DOHH2 (cell line): Measurements from ENCODE around the gene GLI3.

ENCODE experiments used
- H3F3A ChIP-seq: fragments of 200-600 bp; sonication (generic), shearing (Covaris generic); 2 replicates; pipeline ENCODE4 v1.6.0; 2016; ENCODE audit warnings: antibody characterized with exemption, mild to moderate bottlenecking; ENCODE audit not compliant: control insufficient read depth, insufficient read depth
- H3K27ac ChIP-seq: fragments of 200-600 bp; sonication (generic); 2 replicates; pipeline ENCODE4 v1.5.1; 2014; ENCODE audit warnings: low read depth, mild to moderate bottlenecking, low read length, moderate library complexity
- H3K27me3 ChIP-seq: fragments of 200-600 bp; sonication (generic); 2 replicates; pipeline ENCODE4 v1.6.1; 2014; ENCODE audit warnings: mild to moderate bottlenecking, low read length, mixed read lengths; ENCODE audit not compliant: control insufficient read depth
- H3K36me3 ChIP-seq: fragments of 200-600 bp; sonication (generic); 2 replicates; pipeline ENCODE4 v1.6.1; 2014; ENCODE audit warnings: mild to moderate bottlenecking, low read length, moderate library complexity, mixed read lengths; ENCODE audit not compliant: control insufficient read depth
- H3K4me1 ChIP-seq: fragments of 200-600 bp; sonication (generic); 2 replicates; pipeline ENCODE4 v1.6.1; 2014; ENCODE audit warnings: mild to moderate bottlenecking, low read length, mixed read lengths; ENCODE audit not compliant: control insufficient read depth
- H3K4me2 ChIP-seq: fragments of 200-600 bp; sonication (generic); 2 replicates; pipeline ENCODE4 v1.6.0; 2014; ENCODE audit warnings: mild to moderate bottlenecking, low read length, moderate library complexity
- H3K4me3 ChIP-seq: fragments of 200-600 bp; sonication (generic); 2 replicates; pipeline ENCODE4 v1.5.1; 2014; ENCODE audit warnings: mild to moderate bottlenecking, low read length, mixed read lengths
- H3K79me2 ChIP-seq: fragments of 200-600 bp; sonication (generic); 2 replicates; pipeline ENCODE4 v1.6.1; 2014; ENCODE audit warnings: mild to moderate bottlenecking, low read length, mixed read lengths; ENCODE audit not compliant: control insufficient read depth
- H3K9me2 ChIP-seq: fragments of 200-600 bp; sonication (generic); replicated peaks from 2 replicates; pipeline ENCODE4 v1.6.1; 2014; ENCODE audit warnings: mild to moderate bottlenecking, low read length, mixed read lengths; ENCODE audit not compliant: control insufficient read depth
- H3K9me3 ChIP-seq: fragments of 200-600 bp; sonication (generic); 2 replicates; pipeline ENCODE4 v1.6.1; 2014; ENCODE audit warnings: antibody characterized with exemption, low read length, mixed read lengths; ENCODE audit not compliant: control insufficient read depth, insufficient read depth
- H4K20me1 ChIP-seq: fragments of 200-600 bp; sonication (generic); 2 replicates; pipeline ENCODE4 v1.6.0; 2014; ENCODE audit warnings: low read depth, mild to moderate bottlenecking, antibody characterized with exemption, low read length, moderate library complexity; ENCODE audit not compliant: control insufficient read depth, insufficient read depth
- CTCF ChIP-seq: fragments of 200-600 bp; sonication (generic); IDR thresholded peaks from one replicate; pipeline ENCODE4 v1.5.1; 2014; ENCODE audit warnings: antibody characterized with exemption, mild to moderate bottlenecking, low read depth, low read length; ENCODE audit not compliant: poor library complexity, severe bottlenecking
- EZH2phosphoT487 ChIP-seq: fragments of 200-600 bp; sonication (generic); IDR thresholded peaks from 2 replicates; pipeline ENCODE4 v1.6.1; 2017; ENCODE audit warnings: borderline replicate concordance, mild to moderate bottlenecking, antibody characterized with exemption, low read length, moderate library complexity, mixed read lengths

GLI3 gene

GRCh38 chr7:42026622-42027197 lies 210.3 kb downstream of the GLI3 start:
- TF ChIP-seq EZH2phosphoT487, result no peak
- TF ChIP-seq CTCF, result no peak

GRCh38 chr7:42025635-42026375 lies 211.2 kb downstream of the GLI3 start:
- H3K9me3 ChIP-seq, result no peaks in the 10 kb centered on the region
- H4K20me1 ChIP-seq, result no peaks in the 10 kb centered on the region
- H3K36me3 ChIP-seq, result no peaks in the 10 kb centered on the region
- no peaks in the 10 kb centered on the region for H3K27me3 ChIP-seq
- no peak overlapping the region for H3K4me3 ChIP-seq
- no peaks in the 10 kb centered on the region for H3K79me2 ChIP-seq
- no peaks in the 10 kb centered on the region for H3K9me2 ChIP-seq
- H3K4me2 ChIP-seq, result no peak overlapping the region
- no peaks in the 10 kb centered on the region for H3K4me1 ChIP-seq
- no peaks in the 10 kb centered on the region for H3F3A ChIP-seq
- TF ChIP-seq CTCF, result no peak
- no peak for TF ChIP-seq EZH2phosphoT487
- H3K27ac ChIP-seq, result no peak overlapping the region

More at GRCh38 chr7:42026622-42027197, 210.3 kb downstream of the GLI3 start:
- no peaks in the 10 kb centered on the region for H3K79me2 ChIP-seq
- no peaks in the 10 kb centered on the region for H3K9me3 ChIP-seq
- no peaks in the 10 kb centered on the region for H3K9me2 ChIP-seq
- no peak overlapping the region for H3K4me3 ChIP-seq
- no peak overlapping the region for H3K27ac ChIP-seq
- no peak overlapping the region for H3K4me2 ChIP-seq
- H3F3A ChIP-seq, result no peaks in the 10 kb centered on the region
- no peaks in the 10 kb centered on the region for H4K20me1 ChIP-seq
- H3K4me1 ChIP-seq, result no peaks in the 10 kb centered on the region
- H3K27me3 ChIP-seq, result no peaks in the 10 kb centered on the region
- H3K36me3 ChIP-seq, result no peaks in the 10 kb centered on the region

GRCh38 chr7:42024537-42024936 lies 212.5 kb downstream of the GLI3 start:
- TF ChIP-seq EZH2phosphoT487 (no peak), CTCF (no peak)

More at GRCh38 chr7:42024537-42024936, 212.5 kb downstream of the GLI3 start:
- H3F3A ChIP-seq, result no peaks in the 10 kb centered on the region
- H3K4me3 ChIP-seq, result no peak overlapping the region
- H4K20me1 ChIP-seq, result no peaks in the 10 kb centered on the region
- no peaks in the 10 kb centered on the region for H3K9me2 ChIP-seq
- H3K9me3 ChIP-seq, result no peaks in the 10 kb centered on the region
- H3K36me3 ChIP-seq, result no peaks in the 10 kb centered on the region
- H3K4me1 ChIP-seq, result no peaks in the 10 kb centered on the region
- no peak overlapping the region for H3K4me2 ChIP-seq
- H3K79me2 ChIP-seq, result no peaks in the 10 kb centered on the region
- no peaks in the 10 kb centered on the region for H3K27me3 ChIP-seq
- H3K27ac ChIP-seq, result no peak overlapping the region
